WTC11 (cell line): Measurements from ENCODE around the gene ID2.

Experiments
- FOXJ3 ChIP-seq: sonication (generic); formaldehyde crosslinking; IDR thresholded peaks from 2 replicates; pipeline ENCODE4 v1.9.0; 2021; ENCODE audit warnings: missing genetic modification reagents, mild to moderate bottlenecking, borderline replicate concordance
- SMAD3 ChIP-seq: sonication (generic); formaldehyde crosslinking; IDR thresholded peaks from 2 replicates; pipeline ENCODE4 v1.8.0; 2022; ENCODE audit warnings: missing genetic modification reagents, mild to moderate bottlenecking, borderline replicate concordance
- TEAD1 ChIP-seq: sonication (generic); formaldehyde crosslinking; IDR thresholded peaks from 2 replicates; pipeline ENCODE4 v1.8.0; 2022; ENCODE audit warnings: mild to moderate bottlenecking, missing genetic modification reagents
- TEAD4 ChIP-seq: sonication (generic); formaldehyde crosslinking; IDR thresholded peaks from 2 replicates; pipeline ENCODE4 v1.8.0; 2022; ENCODE audit warnings: mild to moderate bottlenecking, missing genetic modification reagents
- ZBTB21 ChIP-seq: sonication (generic); formaldehyde crosslinking; IDR thresholded peaks from 2 replicates; pipeline ENCODE4 v1.8.1; 2023; ENCODE audit warnings: mild to moderate bottlenecking, missing genetic modification reagents, borderline replicate concordance
- ZNF121 ChIP-seq: sonication (generic); formaldehyde crosslinking; IDR thresholded peaks from 2 replicates; pipeline ENCODE4 v1.8.0; 2023; ENCODE audit warnings: missing genetic modification reagents
- TF ChIP-seq, protein P1 (sequence below): fragments of 200-600 bp; IDR thresholded peaks from 2 replicates; pipeline ENCODE4 v1.8.0; 2022; ENCODE audit warnings: antibody characterized with exemption
- TF ChIP-seq, protein P2 (sequence below): sonication (generic); formaldehyde crosslinking; IDR thresholded peaks from 2 replicates; pipeline ENCODE4 v1.8.1; 2022; ENCODE audit warnings: mild to moderate bottlenecking, moderate library complexity, missing genetic modification reagents
- TF ChIP-seq, protein P3 (sequence below): sonication (generic); formaldehyde crosslinking; IDR thresholded peaks from 2 replicates; pipeline ENCODE4 v1.8.0; 2023; ENCODE audit warnings: missing genetic modification reagents
- TF ChIP-seq, protein P4 (sequence below): sonication (generic); formaldehyde crosslinking; IDR thresholded peaks from 2 replicates; pipeline ENCODE4 v1.8.1; 2023; ENCODE audit warnings: mild to moderate bottlenecking, missing genetic modification reagents
- TF ChIP-seq, protein P5 (sequence below): sonication (generic); formaldehyde crosslinking; conservative IDR thresholded peaks from 2 replicates; pipeline ENCODE4 v1.8.1; 2022; ENCODE audit warnings: mild to moderate bottlenecking, missing genetic modification reagents

DNA sequence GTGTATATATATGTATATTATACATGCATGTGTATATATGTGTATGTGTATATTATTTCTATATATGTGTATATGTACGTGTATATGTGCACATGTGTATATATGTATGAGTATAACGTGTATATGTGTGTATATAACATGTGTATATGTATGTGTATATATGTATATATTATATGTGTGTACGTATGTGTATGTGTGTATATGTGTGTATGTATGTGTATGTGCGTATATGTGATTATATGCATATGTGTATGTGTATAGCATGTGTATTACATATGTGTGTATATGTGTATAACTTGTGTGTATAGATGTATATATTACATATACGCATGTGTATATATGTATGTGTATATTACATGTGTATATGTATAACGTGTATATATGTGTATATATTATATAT, 32.1 kb upstream of the ID2 start:
- TF ChIP-seq, protein P1, sequence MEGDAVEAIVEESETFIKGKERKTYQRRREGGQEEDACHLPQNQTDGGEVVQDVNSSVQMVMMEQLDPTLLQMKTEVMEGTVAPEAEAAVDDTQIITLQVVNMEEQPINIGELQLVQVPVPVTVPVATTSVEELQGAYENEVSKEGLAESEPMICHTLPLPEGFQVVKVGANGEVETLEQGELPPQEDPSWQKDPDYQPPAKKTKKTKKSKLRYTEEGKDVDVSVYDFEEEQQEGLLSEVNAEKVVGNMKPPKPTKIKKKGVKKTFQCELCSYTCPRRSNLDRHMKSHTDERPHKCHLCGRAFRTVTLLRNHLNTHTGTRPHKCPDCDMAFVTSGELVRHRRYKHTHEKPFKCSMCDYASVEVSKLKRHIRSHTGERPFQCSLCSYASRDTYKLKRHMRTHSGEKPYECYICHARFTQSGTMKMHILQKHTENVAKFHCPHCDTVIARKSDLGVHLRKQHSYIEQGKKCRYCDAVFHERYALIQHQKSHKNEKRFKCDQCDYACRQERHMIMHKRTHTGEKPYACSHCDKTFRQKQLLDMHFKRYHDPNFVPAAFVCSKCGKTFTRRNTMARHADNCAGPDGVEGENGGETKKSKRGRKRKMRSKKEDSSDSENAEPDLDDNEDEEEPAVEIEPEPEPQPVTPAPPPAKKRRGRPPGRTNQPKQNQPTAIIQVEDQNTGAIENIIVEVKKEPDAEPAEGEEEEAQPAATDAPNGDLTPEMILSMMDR, result no peak
- no peak for TF ChIP-seq TEAD1 (CRISPR knock-in tag)
- TF ChIP-seq, protein P2, sequence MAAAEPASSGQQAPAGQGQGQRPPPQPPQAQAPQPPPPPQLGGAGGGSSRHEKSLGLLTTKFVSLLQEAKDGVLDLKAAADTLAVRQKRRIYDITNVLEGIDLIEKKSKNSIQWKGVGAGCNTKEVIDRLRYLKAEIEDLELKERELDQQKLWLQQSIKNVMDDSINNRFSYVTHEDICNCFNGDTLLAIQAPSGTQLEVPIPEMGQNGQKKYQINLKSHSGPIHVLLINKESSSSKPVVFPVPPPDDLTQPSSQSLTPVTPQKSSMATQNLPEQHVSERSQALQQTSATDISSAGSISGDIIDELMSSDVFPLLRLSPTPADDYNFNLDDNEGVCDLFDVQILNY, result no peak
- TF ChIP-seq SMAD3 (CRISPR knock-in tag), result no peak
- TF ChIP-seq ZBTB21, result no peak
- TF ChIP-seq, protein P3, sequence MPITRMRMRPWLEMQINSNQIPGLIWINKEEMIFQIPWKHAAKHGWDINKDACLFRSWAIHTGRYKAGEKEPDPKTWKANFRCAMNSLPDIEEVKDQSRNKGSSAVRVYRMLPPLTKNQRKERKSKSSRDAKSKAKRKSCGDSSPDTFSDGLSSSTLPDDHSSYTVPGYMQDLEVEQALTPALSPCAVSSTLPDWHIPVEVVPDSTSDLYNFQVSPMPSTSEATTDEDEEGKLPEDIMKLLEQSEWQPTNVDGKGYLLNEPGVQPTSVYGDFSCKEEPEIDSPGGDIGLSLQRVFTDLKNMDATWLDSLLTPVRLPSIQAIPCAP (CRISPR knock-in tag), result no peak
- TF ChIP-seq, protein P4, sequence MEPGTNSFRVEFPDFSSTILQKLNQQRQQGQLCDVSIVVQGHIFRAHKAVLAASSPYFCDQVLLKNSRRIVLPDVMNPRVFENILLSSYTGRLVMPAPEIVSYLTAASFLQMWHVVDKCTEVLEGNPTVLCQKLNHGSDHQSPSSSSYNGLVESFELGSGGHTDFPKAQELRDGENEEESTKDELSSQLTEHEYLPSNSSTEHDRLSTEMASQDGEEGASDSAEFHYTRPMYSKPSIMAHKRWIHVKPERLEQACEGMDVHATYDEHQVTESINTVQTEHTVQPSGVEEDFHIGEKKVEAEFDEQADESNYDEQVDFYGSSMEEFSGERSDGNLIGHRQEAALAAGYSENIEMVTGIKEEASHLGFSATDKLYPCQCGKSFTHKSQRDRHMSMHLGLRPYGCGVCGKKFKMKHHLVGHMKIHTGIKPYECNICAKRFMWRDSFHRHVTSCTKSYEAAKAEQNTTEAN, result no peak
- TF ChIP-seq FOXJ3 (CRISPR knock-in tag), result no peak
- TF ChIP-seq ZNF121 (CRISPR knock-in tag), result no peak
- TF ChIP-seq, protein P5, sequence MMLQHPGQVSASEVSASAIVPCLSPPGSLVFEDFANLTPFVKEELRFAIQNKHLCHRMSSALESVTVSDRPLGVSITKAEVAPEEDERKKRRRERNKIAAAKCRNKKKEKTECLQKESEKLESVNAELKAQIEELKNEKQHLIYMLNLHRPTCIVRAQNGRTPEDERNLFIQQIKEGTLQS, result no peak
- no peak for TF ChIP-seq TEAD4 (CRISPR knock-in tag)
